ENCODE data around the gene GEMIN2.
"Not testable (repeated sequence)": the region's sequence is repeated elsewhere in the genome, so short reads cannot be mapped to it uniquely, and the experiment has no call there.

The GEMIN2 gene, protein sequence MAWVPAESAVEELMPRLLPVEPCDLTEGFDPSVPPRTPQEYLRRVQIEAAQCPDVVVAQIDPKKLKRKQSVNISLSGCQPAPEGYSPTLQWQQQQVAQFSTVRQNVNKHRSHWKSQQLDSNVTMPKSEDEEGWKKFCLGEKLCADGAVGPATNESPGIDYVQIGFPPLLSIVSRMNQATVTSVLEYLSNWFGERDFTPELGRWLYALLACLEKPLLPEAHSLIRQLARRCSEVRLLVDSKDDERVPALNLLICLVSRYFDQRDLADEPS

DNA sequence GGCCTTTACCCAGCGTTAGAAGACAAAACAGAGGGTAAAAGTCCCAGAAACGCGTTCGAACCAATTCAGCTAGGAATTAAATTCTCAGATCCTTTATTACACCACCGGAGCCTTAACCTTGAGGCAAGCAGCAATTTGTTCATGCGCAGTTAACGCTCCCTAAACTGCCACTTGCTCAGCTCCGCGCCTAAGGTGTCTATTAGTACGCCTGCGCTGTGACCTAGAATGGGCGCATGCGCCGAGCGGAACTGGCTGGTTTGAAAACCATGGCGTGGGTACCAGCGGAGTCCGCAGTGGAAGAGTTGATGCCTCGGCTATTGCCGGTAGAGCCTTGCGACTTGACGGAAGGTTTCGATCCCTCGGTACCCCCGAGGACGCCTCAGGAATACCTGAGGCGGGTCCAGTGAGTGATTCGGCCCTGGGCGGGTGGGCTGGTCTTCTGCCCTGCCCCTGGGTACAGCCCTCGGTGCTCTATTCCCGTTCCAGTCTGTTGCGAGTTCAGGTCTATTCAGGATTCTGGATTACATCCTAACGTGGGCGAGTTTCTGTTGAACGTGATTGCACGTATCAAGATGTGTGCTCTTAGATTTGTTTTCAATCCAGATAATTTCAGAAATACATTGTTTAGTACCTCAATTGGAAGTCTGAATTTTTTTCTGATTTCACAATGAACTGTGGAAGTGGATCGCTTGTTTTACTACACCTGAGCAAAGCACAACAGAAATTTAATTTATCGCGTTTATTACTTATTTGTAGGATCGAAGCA, at the start of gene GEMIN2:
GEMIN2 (plus strand) TSS at position 251 of the 766 bp plus-strand sequence; CDS start at position 267, 16 bp downstream.
- DNase-seq, result peak; percentile 79 to 87 (median 80)

DNA sequence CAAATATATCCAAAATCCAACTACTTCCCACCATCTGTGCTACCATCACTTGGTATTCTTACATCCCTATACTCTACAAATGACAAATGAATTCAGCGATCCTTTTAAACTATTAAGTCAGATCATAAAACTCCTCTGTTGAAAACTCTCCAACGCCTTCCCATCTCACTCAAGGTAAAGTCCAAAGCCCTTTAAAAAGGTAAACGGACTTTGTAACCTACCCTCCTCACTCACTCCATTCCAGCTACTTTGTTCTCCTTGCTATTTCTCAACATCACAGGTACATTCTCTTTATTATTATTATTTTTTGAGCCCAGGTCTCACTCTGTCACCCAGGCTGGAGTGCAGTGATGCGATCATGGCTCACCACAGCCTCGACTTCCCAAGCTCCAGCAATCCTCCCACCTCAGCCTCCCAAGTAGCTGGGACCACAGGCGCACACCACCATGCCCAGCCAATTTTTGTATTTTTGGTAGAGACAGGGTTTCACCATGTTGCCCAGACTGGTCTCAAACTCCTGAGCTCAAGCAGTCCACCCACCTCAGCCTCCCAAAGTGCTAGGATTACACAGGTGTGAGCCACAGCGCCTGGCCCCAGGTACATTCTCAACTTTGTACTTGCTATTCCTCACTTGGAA, 44.8 kb upstream of the GEMIN2 start:
- DNase-seq, result not testable (repeated sequence)

DNA sequence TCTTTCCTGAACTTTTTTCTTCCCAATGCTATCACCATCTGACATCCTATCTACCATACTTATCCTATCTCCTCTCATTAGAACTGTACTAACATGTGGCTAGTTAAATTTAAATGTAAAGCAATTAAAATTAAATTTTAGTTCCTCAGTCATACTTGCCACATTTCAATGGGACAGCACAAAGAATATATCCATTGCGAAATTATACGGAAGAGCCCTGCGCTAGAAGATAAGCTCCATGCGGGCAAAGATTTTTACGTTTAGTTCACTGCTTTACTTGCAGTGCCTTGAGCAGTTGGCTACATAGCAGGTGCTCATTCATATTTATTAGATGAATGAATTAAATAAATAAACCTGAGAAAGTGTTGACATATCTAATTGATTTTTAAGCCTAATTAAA, 44.2 kb upstream of the GEMIN2 start:
- DNase-seq, result no peak

DNA sequence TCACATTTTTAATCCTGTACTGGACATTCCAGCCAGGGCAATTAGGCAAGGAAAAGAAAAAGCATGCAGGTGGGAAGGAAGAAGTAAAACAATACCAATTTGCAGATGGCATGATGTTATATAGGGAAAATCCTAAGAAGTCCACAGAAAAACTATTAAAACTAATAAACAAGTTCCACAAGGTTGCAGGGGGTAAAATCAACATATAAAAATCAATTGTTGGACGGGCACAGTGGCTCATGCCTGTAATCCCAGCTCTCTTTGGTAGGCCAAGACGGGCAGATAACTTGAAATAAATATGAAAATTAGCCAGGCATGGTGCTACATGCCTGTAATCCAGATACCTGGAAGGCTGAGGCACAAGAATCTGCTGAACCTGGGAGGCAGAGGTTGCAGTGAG, 43.0 kb upstream of the GEMIN2 start:
- no peak for DNase-seq

DNA sequence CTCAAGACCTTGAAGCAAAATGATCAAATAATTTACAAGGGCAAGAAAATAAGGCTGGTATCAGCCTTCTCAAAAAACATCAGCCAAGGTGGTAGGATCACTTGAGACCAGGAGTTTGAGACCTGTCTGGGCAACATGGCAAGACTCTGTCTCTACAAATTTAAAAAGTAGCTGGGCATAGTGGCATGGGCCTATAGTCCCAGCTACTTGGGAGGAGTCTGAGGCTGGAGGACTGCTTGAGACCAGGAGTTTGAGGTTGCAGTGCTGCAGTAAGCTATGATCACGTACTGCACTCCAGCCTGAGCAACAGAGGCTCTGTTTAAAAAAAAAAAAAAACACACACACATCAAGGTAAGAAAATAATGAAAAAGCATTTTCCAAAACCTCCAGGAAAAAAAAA, 33.2 kb upstream of the GEMIN2 start:
- no peak for DNase-seq

DNA sequence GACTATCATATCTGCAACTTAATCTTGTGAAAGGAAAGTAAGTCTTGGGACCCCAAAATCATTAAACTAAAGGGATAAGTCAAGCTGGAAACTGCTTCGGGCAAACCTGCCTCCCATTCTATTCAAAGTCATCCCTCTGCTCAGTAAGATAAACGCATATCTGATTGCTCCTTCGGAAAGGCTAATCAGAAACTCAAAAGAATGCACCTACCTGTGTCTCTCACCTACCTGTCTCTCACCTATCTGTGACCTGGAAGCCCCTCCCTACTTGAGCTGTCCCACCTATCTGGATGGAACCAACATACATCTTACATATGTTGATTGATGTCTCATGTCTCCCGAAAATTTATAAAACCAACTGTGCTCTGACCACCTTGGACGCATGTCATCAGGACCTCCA, 31.0 kb upstream of the GEMIN2 start:
- DNase-seq, result no peak

DNA sequence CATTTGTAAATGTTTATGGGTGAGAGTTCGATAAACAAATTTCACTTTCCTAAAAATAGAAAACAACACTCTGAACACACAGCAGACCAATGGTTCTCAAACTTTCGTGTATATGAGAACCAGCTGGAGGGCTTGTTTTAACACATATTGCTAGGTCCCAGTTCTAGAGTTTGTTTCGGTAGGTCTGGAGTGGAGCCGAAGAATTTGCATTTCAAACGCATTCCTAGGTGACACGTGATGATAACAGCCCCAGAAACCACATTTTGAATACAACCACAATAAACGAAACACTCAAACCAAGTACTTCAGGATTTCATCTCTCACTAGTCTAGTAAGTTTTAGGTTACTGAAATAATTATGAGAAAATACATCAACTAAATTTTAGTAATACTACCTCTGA, 28.2 kb upstream of the GEMIN2 start:
- DNase-seq, result no peak

DNA sequence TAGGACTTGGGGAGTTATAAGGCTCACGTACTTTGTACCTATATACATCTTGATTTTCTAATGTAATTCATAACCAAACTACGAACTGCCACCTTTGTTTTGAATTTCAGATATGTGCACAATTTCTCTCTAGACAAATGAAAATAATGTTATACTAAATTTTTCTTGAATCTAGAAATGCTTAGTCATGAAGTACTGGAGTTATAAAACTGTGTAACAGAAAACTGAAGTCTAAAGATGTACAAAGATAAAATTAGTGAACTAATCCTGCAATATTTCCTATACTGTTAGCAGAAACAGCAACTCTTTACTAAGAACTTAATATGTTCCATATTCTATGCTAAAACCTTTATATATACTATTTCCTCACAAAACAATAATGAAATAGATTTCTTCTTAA, 26.6 kb upstream of the GEMIN2 start:
- no peak for DNase-seq

DNA sequence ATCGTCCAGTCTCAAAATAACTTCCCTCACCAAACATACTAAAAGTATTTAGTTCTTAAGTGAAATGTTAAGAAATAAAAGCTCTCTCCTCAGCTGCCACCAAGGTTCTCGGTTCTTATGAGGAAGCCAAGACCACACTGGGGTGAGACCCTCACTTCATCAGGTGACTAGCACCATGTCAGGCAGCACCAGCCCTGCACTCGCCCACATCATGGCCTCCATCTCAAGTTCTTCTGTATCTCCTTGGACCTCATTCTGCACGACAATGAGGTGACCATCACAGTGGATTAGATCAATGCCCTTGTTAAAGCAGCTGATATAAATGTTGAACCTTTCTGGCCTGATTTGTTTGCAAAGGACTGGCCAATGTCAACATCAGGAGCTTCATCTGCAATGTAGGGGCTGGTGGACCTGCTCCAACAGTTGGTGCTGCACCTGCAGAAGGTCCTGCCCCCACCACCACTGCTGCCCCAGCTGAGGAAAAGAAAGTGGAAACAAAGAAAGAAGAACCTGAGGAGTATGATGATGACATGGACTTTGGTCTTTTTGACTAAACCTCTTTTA, 23.5 kb upstream of the GEMIN2 start:
- DNase-seq, result no peak

DNA sequence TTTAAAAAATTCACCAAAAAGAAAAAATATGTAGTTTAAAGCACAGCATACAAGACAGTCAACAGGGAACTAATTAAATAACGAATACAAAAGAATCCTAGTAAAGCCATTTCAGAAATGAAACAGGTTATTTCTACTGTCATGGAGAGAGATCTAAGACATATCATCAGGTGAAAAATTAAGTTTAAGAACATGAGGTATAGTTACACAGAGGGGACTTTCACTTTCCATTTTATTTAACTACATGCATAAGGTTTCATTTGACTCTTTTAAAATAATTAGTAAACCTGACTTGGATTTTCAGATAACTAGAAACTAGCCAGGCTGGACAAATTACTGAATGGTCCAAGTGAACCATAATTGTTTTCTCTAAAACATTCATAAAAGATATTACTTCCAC, 22.4 kb upstream of the GEMIN2 start:
- no peak for DNase-seq

DNA sequence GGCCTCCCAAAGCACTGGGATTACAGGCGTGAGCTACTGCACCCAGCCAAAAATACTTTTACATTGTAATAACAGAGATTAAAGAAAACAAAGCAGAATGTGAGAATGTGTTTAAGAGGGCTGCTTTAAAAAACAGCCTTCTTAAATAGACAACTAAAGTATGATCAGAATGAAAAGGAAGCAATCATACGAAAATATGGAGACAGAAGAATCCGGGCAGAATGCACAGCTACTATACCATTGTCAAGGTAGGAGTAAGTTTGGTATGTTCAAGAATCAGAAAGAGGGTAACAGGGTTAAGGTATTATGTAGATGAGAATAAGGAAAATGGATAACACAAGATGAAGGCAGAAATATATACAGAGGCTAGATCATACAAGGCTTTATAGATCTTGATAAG, 19.6 kb upstream of the GEMIN2 start:
- DNase-seq, result no peak

DNA sequence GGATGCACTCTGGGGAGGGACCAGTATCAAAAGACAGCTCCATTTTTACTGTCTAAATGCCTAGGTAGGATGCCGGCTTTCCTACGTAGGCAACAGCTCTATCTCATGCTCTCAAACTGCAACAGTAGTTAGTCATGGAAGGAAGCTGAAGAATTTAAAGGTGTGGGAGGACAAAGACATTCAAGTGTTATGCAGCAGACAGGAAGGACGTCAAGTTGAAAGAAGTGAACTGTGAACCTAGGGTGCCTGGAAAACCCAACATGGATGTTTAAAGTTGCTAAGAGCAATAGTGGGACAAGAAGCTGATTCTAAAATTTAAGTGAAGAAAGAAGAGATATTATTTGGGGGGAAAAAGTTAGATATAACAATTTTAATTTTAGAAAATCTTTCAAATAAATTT, 17.0 kb upstream of the GEMIN2 start:
- no peak for DNase-seq

DNA sequence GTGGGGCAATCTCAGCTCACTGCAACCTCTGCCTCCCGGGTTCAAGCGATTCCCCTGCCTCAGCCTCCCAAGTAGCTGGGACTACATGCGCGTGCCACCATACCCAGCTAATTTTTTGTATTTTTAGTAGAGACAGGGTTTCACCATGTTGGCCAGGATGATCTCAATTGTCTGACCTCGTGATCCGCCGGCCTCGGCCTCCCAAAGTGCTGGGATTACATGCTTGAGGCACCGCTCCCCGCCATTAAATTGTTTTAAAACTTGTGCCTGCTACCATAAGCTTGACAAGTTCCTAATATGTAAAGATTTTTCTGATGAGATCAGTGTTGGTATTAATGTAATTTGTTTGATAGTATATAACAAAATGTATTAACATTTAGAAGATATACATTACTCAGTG, 14.9 kb upstream of the GEMIN2 start:
- DNase-seq, result not testable (repeated sequence)

DNA sequence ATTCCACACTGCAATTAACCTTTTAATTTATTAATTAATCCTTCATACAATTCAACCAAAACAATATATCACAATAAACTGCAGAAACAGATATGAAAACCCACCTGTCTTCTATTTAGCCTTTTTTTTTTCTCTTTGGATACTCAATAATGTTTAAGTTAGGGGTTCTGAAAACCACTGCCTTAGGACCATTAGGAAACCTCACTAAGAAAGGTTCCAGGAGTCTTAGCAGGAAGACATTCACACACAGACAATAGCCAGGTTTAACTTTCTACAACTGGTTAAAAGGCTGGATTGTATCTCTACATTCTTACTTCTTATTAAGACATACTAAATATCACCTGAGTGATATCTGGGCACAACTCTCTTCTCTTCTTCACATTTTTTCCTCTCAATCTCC, 14.4 kb upstream of the GEMIN2 start:
- no peak for DNase-seq

DNA sequence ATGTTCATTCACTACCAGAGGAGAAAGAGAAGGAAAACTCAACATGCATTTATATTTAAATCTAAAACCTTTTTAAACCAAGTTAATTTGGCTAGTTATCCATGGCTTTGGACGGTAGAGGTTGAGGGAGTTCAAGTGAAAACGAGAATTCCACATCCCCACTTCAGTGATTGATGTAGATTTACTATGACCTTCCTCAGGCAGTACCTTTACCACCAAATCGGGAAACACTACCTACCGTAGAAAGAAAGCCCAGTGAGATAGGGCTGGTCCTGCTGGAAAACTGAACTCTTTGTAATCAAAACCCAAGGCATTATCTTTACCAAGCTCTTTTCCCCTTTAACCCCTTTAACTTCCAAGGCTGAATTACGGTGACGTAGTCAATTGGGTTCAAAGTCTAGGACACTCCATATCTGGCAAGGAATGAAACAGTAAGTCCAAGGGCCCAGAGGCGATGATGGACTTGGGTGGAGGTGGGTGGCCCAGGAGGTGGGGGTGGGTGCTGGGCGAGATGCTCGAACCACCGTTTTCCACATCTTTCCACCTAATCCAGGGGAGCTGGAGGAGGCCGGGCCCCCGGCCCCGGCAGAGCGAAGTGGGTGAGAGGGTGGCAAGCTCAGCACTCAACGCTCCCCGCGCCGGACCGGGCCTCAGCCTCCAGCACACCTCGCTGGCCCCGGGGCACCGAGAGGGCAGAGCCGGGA, 11.7 kb upstream of the GEMIN2 start:
- no peak for DNase-seq

DNA sequence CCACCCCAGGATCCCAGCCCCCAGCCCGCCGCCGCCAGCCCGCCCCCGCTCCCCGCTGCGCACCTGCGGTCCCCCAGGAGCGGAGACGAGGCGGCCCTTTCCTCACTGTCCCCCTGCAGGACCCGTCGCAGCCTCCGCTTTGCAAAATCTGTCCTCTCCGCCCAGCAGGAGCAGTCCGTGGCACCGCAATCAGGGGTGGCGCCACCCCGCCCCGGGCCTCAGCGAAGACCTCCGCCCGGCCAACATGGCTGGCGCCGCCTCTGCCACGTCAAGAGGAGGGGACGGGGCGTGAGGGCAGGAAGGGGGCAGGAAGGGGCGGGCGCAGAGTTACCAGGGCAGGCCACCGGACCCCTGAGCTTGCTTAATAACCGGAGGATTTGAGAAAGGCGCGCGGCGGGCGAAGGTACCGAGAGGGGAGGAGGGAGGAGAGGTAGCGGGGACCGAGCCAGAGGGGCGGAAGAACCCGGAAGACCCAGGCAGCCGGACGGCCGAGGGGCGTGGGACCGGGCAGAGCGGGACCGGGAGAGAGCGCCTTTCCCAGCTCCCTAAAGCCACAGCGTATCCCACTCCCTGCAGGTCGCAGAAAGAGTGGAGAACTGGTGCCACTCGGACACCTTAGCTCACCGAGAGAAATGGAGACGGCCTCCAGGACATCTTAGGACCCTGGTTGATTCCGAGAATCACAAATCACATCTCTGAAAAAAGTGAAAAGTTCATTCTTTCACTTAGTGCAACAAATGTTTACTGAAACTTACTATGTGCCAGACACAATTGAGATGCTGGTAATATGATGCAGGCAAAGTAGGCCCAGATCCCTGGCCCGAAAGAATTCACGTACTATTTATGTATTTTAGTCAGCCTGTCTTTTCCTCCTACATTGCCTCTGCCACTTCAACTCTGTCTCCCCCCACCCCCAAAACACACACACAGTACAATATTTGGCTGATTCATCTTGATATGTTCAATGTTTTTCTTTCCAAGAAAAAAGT, 10.9 kb upstream of the GEMIN2 start, which contains the start of gene SEC23A:
SEC23A (minus strand) TSS at position 267 of the 989 bp plus-strand sequence. CDS start 7,117 bp downstream, outside the sequence.
- peak; percentile 56 to 72 (median 68) for DNase-seq

DNA sequence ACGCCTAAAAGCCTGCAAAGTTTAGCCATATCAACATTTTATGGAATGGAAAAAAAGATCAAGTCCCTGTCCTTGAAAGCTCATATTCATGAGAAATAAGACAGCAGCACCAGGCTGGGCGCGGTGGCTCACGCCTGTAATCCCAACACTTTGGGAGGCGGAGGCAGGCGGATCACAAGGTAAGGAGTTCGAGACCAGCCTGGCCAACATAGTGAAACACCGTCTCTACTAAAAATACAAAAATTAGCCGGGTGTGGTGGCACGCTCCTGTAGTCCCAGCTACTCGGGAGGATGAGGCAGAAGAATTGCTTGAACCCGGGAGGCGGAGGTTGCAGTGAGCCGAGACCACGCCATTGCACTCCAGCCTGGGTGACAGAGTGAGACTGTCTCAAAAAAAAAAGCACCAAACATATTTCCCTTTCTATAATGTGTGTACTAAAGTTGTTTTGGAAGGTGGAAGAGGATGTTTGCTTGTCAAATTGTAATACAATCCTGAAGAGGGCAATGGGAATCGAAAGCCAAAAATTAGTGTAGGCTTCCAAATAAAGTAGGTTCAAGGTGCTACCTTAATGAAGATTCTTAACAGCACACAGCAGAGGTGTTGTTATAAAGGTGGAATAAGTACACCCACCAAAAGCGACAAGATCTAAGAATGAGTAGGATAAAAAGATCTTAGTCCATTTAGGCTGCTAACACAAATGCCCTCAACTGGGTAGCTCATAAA, 9.9 kb upstream of the GEMIN2 start:
- not testable (repeated sequence) for DNase-seq

DNA sequence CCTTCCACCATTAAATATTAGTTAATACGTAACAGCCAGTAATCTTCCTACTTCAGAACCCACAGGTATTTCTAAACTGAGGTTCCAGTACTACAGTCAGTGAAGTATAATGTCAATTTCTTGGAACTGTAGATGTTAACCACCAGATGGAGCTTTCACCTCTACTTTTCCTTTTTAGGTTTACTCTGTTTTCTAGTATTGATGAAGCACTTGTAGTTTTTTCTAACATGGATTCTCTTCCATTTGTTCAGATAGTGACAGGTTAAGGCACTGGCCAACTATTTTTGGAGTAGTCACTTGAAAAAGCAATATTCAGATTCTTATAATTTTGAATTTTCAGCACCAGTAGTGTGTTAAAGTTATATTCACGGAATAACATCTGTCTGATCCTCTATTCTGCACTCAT, 6.5 kb upstream of the GEMIN2 start:
- DNase-seq, result no peak

DNA sequence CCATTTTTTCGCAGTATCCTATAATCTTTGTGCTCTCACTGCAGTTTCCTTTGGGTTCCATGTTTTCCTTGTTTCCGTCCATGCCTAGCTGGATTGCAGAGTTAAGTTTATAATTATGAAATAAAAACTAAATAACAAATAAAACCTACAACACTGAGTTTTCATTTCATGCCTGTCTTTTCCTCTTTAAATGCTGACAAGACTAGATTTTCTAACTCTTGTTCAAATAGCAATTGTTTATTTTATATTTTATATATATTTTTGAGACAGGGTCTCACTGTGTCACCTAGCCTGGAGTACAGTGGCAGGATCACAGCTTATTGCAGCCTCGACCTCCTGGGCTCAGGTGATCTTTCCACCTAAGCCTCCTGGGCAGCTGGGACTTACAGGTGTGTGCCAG, 5.3 kb upstream of the GEMIN2 start:
- no peak for DNase-seq

DNA sequence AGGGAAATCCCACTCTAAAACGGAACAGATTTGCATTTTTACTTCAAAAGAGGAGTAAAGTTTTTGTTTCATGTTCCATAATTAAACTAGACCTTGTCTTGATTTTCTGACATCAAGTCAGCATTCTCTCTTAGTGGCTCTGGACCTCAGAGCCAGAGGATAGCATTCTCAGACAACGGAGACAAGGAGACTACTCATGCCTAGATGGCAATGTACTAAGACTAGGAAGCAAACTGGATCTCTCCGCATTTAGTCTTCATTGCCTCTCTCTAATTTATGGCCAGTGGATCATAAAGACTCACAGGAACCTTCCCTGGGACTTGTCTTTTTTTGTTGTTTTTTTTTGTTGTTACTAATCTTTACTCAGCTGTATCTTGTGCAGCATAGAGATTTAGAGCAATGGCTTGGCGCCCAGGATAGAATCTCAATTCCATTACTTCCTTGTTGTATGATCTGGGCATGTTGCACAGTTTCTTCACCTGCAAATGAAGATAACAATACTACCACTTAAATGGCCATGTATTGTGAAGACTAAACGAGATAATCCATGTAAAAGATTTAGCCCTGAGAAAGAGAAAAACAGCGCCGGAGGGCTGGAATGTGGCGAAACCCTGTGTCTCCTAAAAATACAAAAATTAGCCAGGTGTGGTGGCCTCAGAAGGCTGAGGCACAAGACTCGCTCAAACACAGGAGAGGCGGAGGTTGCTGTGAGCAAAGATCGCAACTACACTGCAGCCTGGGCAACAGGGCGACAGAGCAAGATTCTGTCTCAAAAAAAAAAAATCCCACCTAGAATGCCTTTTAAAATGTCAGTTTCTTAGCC, 4.0 kb upstream of the GEMIN2 start:
- DNase-seq, result no peak

All from activated CD4-positive, CD25-positive, alpha-beta regulatory T cell (primary cell).